CD14-positive monocyte (primary cell): ENCODE results near the gene FN1. TPM values are rescaled to one million over a fixed set of nuclear protein-coding genes. Genes with fewer than 3 reads are reported as not detected.

Experiments used
- DNase-seq, 3 donors: peaks; one replicate each; pipeline ENCODE4 v3.0.0-alpha.2; 2011 to 2022
- H2AFZ ChIP-seq: 2 replicates; pipeline ENCODE4 v1.6.0; 2012; ENCODE audit warnings: mild to moderate bottlenecking, low read depth, low read length, inconsistent platforms; ENCODE audit not compliant: insufficient read depth, poor library complexity, severe bottlenecking
- H3K27ac ChIP-seq, 2 donors: 1 replicate in 1 of 2; 2 replicates in 1 of 2; pipeline ENCODE4 v1.5.1; 2012 to 2013; ENCODE audit warnings: low read length in 2 of 2, control low read depth in 1 of 2, inconsistent platforms in 1 of 2, low read depth in 1 of 2, mild to moderate bottlenecking in 1 of 2
- H3K27me3 ChIP-seq, 2 donors: one replicate each; pipeline versions ENCODE4 v1.6.0 to v1.6.1; 2011 to 2013; ENCODE audit warnings: low read length in 2 of 2; ENCODE audit not compliant: control insufficient read depth in 2 of 2, insufficient read depth in 2 of 2
- H3K36me3 ChIP-seq, 2 donors: replicated peaks in 1 of 2; 1 replicate in 1 of 2; 2 replicates in 1 of 2; pipeline versions ENCODE4 v1.5.1 to v1.6.1; 2012 to 2013; ENCODE audit warnings: low read length in 2 of 2, control low read depth in 1 of 2, inconsistent platforms in 1 of 2, mild to moderate bottlenecking in 1 of 2; ENCODE audit not compliant: insufficient read depth in 2 of 2, control insufficient read depth in 1 of 2
- H3K4me1 ChIP-seq, 2 donors: 1 replicate in 1 of 2; 2 replicates in 1 of 2; pipeline versions ENCODE4 v1.5.1 to v1.6.1; 2012 to 2013; ENCODE audit warnings: low read length in 2 of 2, control low read depth in 1 of 2, inconsistent platforms in 1 of 2, mild to moderate bottlenecking in 1 of 2, moderate library complexity in 1 of 2; ENCODE audit not compliant: insufficient read depth in 2 of 2, control insufficient read depth in 1 of 2
- H3K4me2 ChIP-seq: replicated peaks from 2 replicates; pipeline ENCODE3; 2012; ENCODE audit warnings: low read length, moderate library complexity, mild to moderate bottlenecking; ENCODE audit not compliant: poor library complexity, severe bottlenecking; ENCODE audit errors: extremely low read depth
- H3K4me3 ChIP-seq, 3 experiments: fragments of 200-600 bp in 1 of 3; sonication (generic) in 1 of 3; replicated peaks in 1 of 3; 1 replicate in 2 of 3; 2 replicates in 1 of 3; pipeline ENCODE4 v1.5.1; 2011 to 2013; ENCODE audit warnings: low read length in 3 of 3, mild to moderate bottlenecking in 3 of 3, control low read depth in 2 of 3, low read depth in 2 of 3, inconsistent platforms in 1 of 3, moderate library complexity in 1 of 3
- H3K79me2 ChIP-seq: 2 replicates; pipeline ENCODE4 v1.6.0; 2012; ENCODE audit warnings: mild to moderate bottlenecking, control low read depth, inconsistent platforms, low read length, moderate library complexity; ENCODE audit not compliant: insufficient read depth
- H3K9ac ChIP-seq: 2 replicates; pipeline ENCODE4 v1.6.0; 2017; ENCODE audit warnings: low read length, mild to moderate bottlenecking; ENCODE audit not compliant: insufficient read depth, poor library complexity, severe bottlenecking
- H3K9me3 ChIP-seq, 2 donors: replicated peaks in 1 of 2; 1 replicate in 1 of 2; 2 replicates in 1 of 2; pipeline versions ENCODE4 v1.5.1 to v1.6.1; 2012 to 2013; ENCODE audit warnings: low read length in 2 of 2, control low read depth in 1 of 2; ENCODE audit not compliant: control insufficient read depth in 1 of 2, insufficient read depth in 1 of 2
- H4K20me1 ChIP-seq: 2 replicates; pipeline ENCODE4 v1.6.0; 2012; ENCODE audit warnings: mild to moderate bottlenecking, low read length, control low read depth, moderate library complexity; ENCODE audit not compliant: insufficient read depth
- H3K27ac Mint-ChIP-seq, 7 donors: one replicate each; pipeline ENCODE4 v1.8.0; 2020; ENCODE audit warnings: mild to moderate bottlenecking in 7 of 7, mixed read lengths in 7 of 7, moderate library complexity in 6 of 7, inconsistent platforms in 2 of 7
- H3K27me3 Mint-ChIP-seq, 3 donors: one replicate each; pipeline ENCODE4 v1.8.0; 2021 to 2022; ENCODE audit warnings: low read depth in 3 of 3, mild to moderate bottlenecking in 3 of 3, mixed read lengths in 3 of 3, moderate library complexity in 3 of 3, inconsistent platforms in 1 of 3
- H3K36me3 Mint-ChIP-seq, 2 donors: one replicate each; pipeline ENCODE4 v1.8.0; 2020; ENCODE audit warnings: mixed read lengths in 2 of 2, inconsistent platforms in 1 of 2, mild to moderate bottlenecking in 1 of 2
- H3K4me1 Mint-ChIP-seq: one replicate; pipeline ENCODE4 v1.8.0; 2020; ENCODE audit warnings: mild to moderate bottlenecking, mixed read lengths
- H3K4me3 Mint-ChIP-seq, 2 donors: one replicate each; pipeline ENCODE4 v1.8.0; 2020; ENCODE audit warnings: mild to moderate bottlenecking in 2 of 2, mixed read lengths in 2 of 2, moderate library complexity in 1 of 2
- H3K9me3 Mint-ChIP-seq, 7 donors: one replicate each; pipeline ENCODE4 v1.8.0; 2020 to 2022; ENCODE audit warnings: mixed read lengths in 7 of 7, mild to moderate bottlenecking in 6 of 7, moderate library complexity in 6 of 7, inconsistent platforms in 2 of 7
- CTCF ChIP-seq: fragments of 200-600 bp; IDR thresholded peaks from one replicate; pipeline ENCODE4 v1.8.0; 2022; ENCODE audit warnings: antibody characterized with exemption, mild to moderate bottlenecking
- WGBS: methylation state at CpG from one replicate; pipeline ENCODE4 v1.1.5; 2013; ENCODE audit warnings: missing lambda C conversion rate; ENCODE audit not compliant: insufficient coverage; 5-methylcytosine and 5-hydroxymethylcytosine counted together
- intact Hi-C, 2 donors: fragments of 100-400 bp; cut with micrococcal nuclease; formaldehyde crosslinking; loops; one replicate each; pipeline versions ENCODE4 v1.15.0 to v1.15.1; 2023
- polyA plus RNA-seq, 3 donors: library from polyadenylated mRNA; depleted of rRNA in 1 of 3; unstranded in 2 of 3; stranded (reverse) in 1 of 3; fragments of 300-500 nt in 2 of 3; fragments of >200 nt in 1 of 3; fragmentation: Illumina TruSeq in 2 of 3; gene quantifications; 1 replicate in 2 of 3; 2 replicates in 1 of 3; pipeline ENCODE4 v1.2.3, GENCODE V29; 2012 to 2021

Gene FN1
- polyA plus RNA-seq, 3 donors: 0.21 to 0.72 (median 0.23) TPM

DNA sequence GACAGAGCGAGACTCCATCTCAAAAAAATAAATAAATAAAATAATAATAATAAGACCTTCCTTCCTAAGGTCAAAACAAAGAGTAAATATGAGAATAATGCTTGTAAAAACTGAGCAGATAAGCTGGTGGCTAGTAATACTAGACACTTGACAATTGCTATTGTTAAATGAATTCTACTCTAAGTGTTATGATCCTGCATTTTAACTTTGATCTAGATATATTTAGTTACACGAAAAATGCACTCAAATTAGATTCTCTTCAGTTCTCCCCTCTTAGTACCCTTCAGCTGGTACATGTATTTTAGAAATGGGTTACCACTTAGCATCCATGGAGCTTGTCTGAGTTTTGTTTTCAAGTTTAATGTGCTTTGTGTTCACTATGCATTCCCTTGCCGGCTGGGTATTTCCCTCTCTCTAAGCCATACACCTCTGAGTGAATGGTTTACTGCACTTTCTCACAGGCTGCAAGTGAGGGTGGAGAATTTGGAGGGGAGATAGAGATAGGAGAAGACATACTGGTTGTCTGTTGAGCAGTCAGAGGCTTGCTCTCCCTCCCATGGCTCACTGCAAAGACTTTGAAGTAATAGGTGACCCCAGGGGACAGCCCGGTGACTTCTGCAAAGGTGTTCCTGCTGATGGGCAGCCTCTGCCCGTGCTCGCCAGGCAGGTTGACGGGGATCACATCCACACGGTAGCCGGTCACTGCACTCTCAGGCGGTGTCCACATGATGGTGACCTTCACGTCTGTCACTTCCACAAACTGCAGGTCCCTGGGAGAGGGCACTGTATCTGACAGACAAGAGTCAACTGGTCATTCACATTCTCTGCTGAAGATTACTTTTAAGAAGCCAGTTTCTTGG is 29.9 kb downstream of the FN1 start:
- no peaks in the 10 kb centered on the region for H3K4me1 ChIP-seq
- no peak overlapping the region for H3K4me3 ChIP-seq
- no peaks in the 10 kb centered on the region for H3K36me3 ChIP-seq
- Mint-ChIP-seq H3K36me3 (no peaks in the 10 kb centered on the region), H3K9me3 (no peaks in the 10 kb centered on the region), H3K4me3 (no peak overlapping the region), H3K27ac (no peak overlapping the region), H3K27me3 (peaks cover 0 to 6% (median 4%) of the 10 kb centered on the region in 3 donors), H3K4me1 (no peaks in the 10 kb centered on the region)
- no peaks in the 10 kb centered on the region for H3K9me3 ChIP-seq
- H3K27me3 ChIP-seq: no peaks in the 10 kb centered on the region
- intact Hi-C loops: no loop called here
- WGBS: 97% methylated on average over 8 of the region's 11 CpGs
- no peaks in the 10 kb centered on the region for H3K79me2 ChIP-seq
- no peak for DNase-seq
- no peak overlapping the region for H2AFZ ChIP-seq
- no peak for TF ChIP-seq CTCF
- no peak overlapping the region for H3K4me2 ChIP-seq
- no peaks in the 10 kb centered on the region for H4K20me1 ChIP-seq
- H3K9ac ChIP-seq: no peak overlapping the region
- no peak overlapping the region for H3K27ac ChIP-seq

DNA sequence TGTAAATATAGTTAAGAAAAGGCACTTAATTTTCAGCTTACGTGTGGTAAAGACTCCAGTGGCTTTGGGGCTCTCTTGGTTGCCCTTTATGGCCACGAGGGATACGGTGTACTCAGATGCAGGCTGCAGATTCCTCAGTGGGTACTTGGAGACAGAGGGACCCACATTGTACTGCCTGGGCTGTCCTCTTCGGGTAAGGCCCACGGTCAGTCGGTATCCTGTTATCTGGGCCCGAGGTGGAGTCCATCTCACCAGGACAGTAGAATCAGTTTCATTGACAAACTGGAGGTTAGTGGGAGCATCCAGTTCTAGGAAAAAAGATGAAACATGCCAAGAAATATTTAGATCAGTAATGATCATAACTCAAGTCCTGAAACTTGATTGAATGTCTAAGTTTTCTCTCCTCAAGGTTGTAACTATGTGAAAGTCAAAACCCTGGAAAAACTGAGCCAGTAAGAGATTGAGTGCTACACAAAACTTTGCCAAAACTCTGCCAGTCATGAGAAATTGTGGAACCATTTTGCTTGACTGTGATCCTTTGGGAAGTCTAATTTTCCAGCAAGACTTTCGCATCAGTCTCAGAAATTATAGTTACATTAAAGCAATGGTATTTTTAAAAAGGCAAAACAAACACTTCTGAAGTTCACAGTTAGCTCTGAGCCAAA is 31.4 kb downstream of the FN1 start:
- H3K36me3 ChIP-seq: no peaks in the 10 kb centered on the region
- H3K9me3 Mint-ChIP-seq: no peaks in the 10 kb centered on the region

More for the DNA sequence above, 31.4 kb downstream of the FN1 start:
- no peaks in the 10 kb centered on the region for H4K20me1 ChIP-seq
- TF ChIP-seq CTCF: no peak
- WGBS: 98% methylated on average over 5 of the region's 8 CpGs
- no peaks in the 10 kb centered on the region for H3K79me2 ChIP-seq
- no peaks in the 10 kb centered on the region for H3K27me3 ChIP-seq
- H3K4me1 ChIP-seq: no peaks in the 10 kb centered on the region
- no peak overlapping the region for H3K4me2 ChIP-seq
- no peak overlapping the region for H3K27ac Mint-ChIP-seq
- H3K4me3 ChIP-seq: no peak overlapping the region
- H3K27me3 Mint-ChIP-seq: peaks cover 0 to 4% (median 4%) of the 10 kb centered on the region in 3 donors
- H3K9ac ChIP-seq: no peak overlapping the region
- no peaks in the 10 kb centered on the region for H3K36me3 Mint-ChIP-seq
- DNase-seq: no peak
- no peaks in the 10 kb centered on the region for H3K4me1 Mint-ChIP-seq
- H2AFZ ChIP-seq: no peak overlapping the region
- intact Hi-C loops: no loop called here
- H3K27ac ChIP-seq: no peak overlapping the region
- H3K9me3 ChIP-seq: no peaks in the 10 kb centered on the region
- H3K4me3 Mint-ChIP-seq: no peak overlapping the region
